Stomach smooth muscle (tissue), 2 donors: ENCODE data around the gene GRK4.
"Not testable (repeated sequence)": the region's sequence is repeated elsewhere in the genome, so short reads cannot be mapped to it uniquely, and the experiment has no call there.

Source experiments
- H3K27ac ChIP-seq: one replicate; pipeline ENCODE4 v1.7.0; 2013; ENCODE audit warnings: mild to moderate bottlenecking, low read length, inconsistent platforms
- H3K27me3 ChIP-seq, 2 donors: one replicate each; pipeline ENCODE4 v1.7.0; 2013; ENCODE audit warnings: low read length in 2 of 2; ENCODE audit not compliant: insufficient read depth in 2 of 2, control insufficient read depth in 1 of 2
- H3K36me3 ChIP-seq, 2 donors: one replicate each; pipeline ENCODE4 v1.7.0; 2013; ENCODE audit warnings: low read length in 2 of 2; ENCODE audit not compliant: control insufficient read depth in 2 of 2, insufficient read depth in 2 of 2
- H3K4me1 ChIP-seq: one replicate; pipeline ENCODE4 v1.7.0; 2013; ENCODE audit warnings: low read length; ENCODE audit not compliant: control insufficient read depth, insufficient read depth
- H3K4me3 ChIP-seq, 2 donors: one replicate each; pipeline ENCODE4 v1.7.0; 2013; ENCODE audit warnings: low read length in 2 of 2
- H3K9ac ChIP-seq, 2 donors: one replicate each; pipeline ENCODE4 v1.7.0; 2013; ENCODE audit warnings: low read length in 2 of 2, mild to moderate bottlenecking in 1 of 2
- H3K9me3 ChIP-seq, 2 donors: one replicate each; pipeline ENCODE4 v1.7.0; 2013; ENCODE audit warnings: low read length in 2 of 2; ENCODE audit not compliant: control insufficient read depth in 2 of 2
- donor health status: healthy.
- donor health status: Pancreatic carcinoma.

The GRK4 gene

GRCh38 chr4:2937146-2937857 lies 26.1 kb upstream of the GRK4 start:
- H3K36me3 ChIP-seq = peaks cover 33 to 47% of the 10 kb centered on the region in 2 donors
- no peak overlapping the region for H3K27ac ChIP-seq
- H3K4me1 ChIP-seq = peaks cover 37% of the 10 kb centered on the region
- no peak overlapping the region for H3K9ac ChIP-seq
- no peaks in the 10 kb centered on the region for H3K9me3 ChIP-seq
- no peak overlapping the region for H3K4me3 ChIP-seq
- H3K27me3 ChIP-seq = no peaks in the 10 kb centered on the region

- Histone ChIP-seq H3K36me3 (peaks cover 37 to 49% of the 10 kb centered on the region in 2 donors), H3K27me3 (no peaks in the 10 kb centered on the region), H3K4me3 (no peak overlapping the region), H3K4me1 (peaks cover 34% of the 10 kb centered on the region), H3K9me3 (no peaks in the 10 kb centered on the region), H3K9ac (no peak overlapping the region), H3K27ac (no peak overlapping the region)
Observed at GRCh38 chr4:2937986-2938385, 25.4 kb upstream of the GRK4 start.

GRCh38 chr4:2938411-2938810 lies 25.0 kb upstream of the GRK4 start:
- H3K4me1 ChIP-seq = peaks cover 30% of the 10 kb centered on the region
- not testable (repeated sequence) for H3K27me3 ChIP-seq, H3K4me3 ChIP-seq, H3K27ac ChIP-seq, H3K9ac ChIP-seq, H3K9me3 ChIP-seq
- peaks cover 37 to 53% of the 10 kb centered on the region in 2 donors for H3K36me3 ChIP-seq

GRCh38 chr4:2938906-2939305 lies 24.5 kb upstream of the GRK4 start:
- Histone ChIP-seq H3K27ac (no peak overlapping the region), H3K4me3 (no peak overlapping the region), H3K27me3 (no peaks in the 10 kb centered on the region), H3K36me3 (peaks cover 37 to 55% of the 10 kb centered on the region in 2 donors), H3K4me1 (peaks cover 25% of the 10 kb centered on the region), H3K9me3 (no peaks in the 10 kb centered on the region), H3K9ac (no peak overlapping the region)

- no peak overlapping the region for H3K27ac ChIP-seq
- no peaks in the 10 kb centered on the region for H3K27me3 ChIP-seq
- H3K36me3 ChIP-seq = peaks cover 37 to 58% of the 10 kb centered on the region in 2 donors
- H3K4me3 ChIP-seq = no peak overlapping the region
- peaks cover 24% of the 10 kb centered on the region for H3K4me1 ChIP-seq
- H3K9me3 ChIP-seq = no peaks in the 10 kb centered on the region
- H3K9ac ChIP-seq = no peak overlapping the region
Observed at GRCh38 chr4:2939383-2940243, 23.8 kb upstream of the GRK4 start.

GRCh38 chr4:2940267-2941137 lies 22.9 kb upstream of the GRK4 start:
- Histone ChIP-seq H3K36me3 (peaks cover 43 to 64% of the 10 kb centered on the region in 2 donors), H3K4me1 (peaks cover 18% of the 10 kb centered on the region), H3K27ac (no peak overlapping the region)

GRCh38 chr4:2941138-2942036 lies 22.0 kb upstream of the GRK4 start:
- Histone ChIP-seq H3K4me3 (no peak overlapping the region), H3K4me1 (peaks cover 9% of the 10 kb centered on the region), H3K9ac (no peak overlapping the region), H3K27me3 (no peaks in the 10 kb centered on the region), H3K36me3 (peaks cover 50 to 71% of the 10 kb centered on the region in 2 donors), H3K27ac (no peak overlapping the region), H3K9me3 (no peaks in the 10 kb centered on the region)

More at GRCh38 chr4:2940267-2941137, 22.9 kb upstream of the GRK4 start:
- Histone ChIP-seq H3K9me3 (no peaks in the 10 kb centered on the region), H3K4me3 (no peak overlapping the region), H3K9ac (no peak overlapping the region), H3K27me3 (no peaks in the 10 kb centered on the region)

- Histone ChIP-seq H3K27ac (no peak overlapping the region), H3K9me3 (no peaks in the 10 kb centered on the region), H3K9ac (no peak overlapping the region), H3K27me3 (no peaks in the 10 kb centered on the region), H3K36me3 (peaks cover 54 to 77% of the 10 kb centered on the region in 2 donors), H3K4me3 (no peak overlapping the region), H3K4me1 (peaks cover 3% of the 10 kb centered on the region)
Observed at GRCh38 chr4:2942037-2942531, 21.3 kb upstream of the GRK4 start.

GRCh38 chr4:2942532-2943363 lies 20.6 kb upstream of the GRK4 start:
- Histone ChIP-seq H3K9me3 (no peaks in the 10 kb centered on the region), H3K9ac (no peak overlapping the region), H3K4me3 (no peak overlapping the region), H3K36me3 (peaks cover 54 to 77% of the 10 kb centered on the region in 2 donors), H3K4me1 (no peaks in the 10 kb centered on the region), H3K27me3 (no peaks in the 10 kb centered on the region), H3K27ac (no peak overlapping the region)
